SIG-M5 treated with dmso at 0.1 percent for 504 hours (cell line): ENCODE results near the gene PTPRN2.
"Not testable (repeated sequence)": the region's sequence is repeated elsewhere in the genome, so short reads cannot be mapped to it uniquely, and the experiment has no call there.

ENCODE experiments used
- DNase-seq: peaks from one replicate; lab custom pipeline; 2025; ENCODE audit not compliant: unreplicated experiment; lab: John Stamatoyannopoulos, UW

The PTPRN2 gene

GRCh38 chr7:157951300-157952049 is 636.1 kb downstream of the PTPRN2 start:
- no peak for DNase-seq

- no peak for DNase-seq
Measured at GRCh38 chr7:157949711-157950110, 637.9 kb downstream of the PTPRN2 start.

- no peak for DNase-seq
Measured at GRCh38 chr7:157947504-157947903, 640.1 kb downstream of the PTPRN2 start.

- DNase-seq = no peak
Measured at GRCh38 chr7:157946398-157947060, 641.1 kb downstream of the PTPRN2 start.

- no peak for DNase-seq
Measured at GRCh38 chr7:157945401-157945800, 642.2 kb downstream of the PTPRN2 start.

GRCh38 chr7:157944734-157945291 is 642.8 kb downstream of the PTPRN2 start:
- DNase-seq = no peak

GRCh38 chr7:157944051-157944450 is 643.6 kb downstream of the PTPRN2 start:
- no peak for DNase-seq

- DNase-seq = no peak
Measured at GRCh38 chr7:157943561-157943960, 644.1 kb downstream of the PTPRN2 start.

- no peak for DNase-seq
Measured at GRCh38 chr7:157941210-157941609, 646.4 kb downstream of the PTPRN2 start.

GRCh38 chr7:157940497-157940896 is 647.1 kb downstream of the PTPRN2 start:
- no peak for DNase-seq

- DNase-seq = no peak
Measured at GRCh38 chr7:157938211-157938610, 649.4 kb downstream of the PTPRN2 start.

GRCh38 chr7:157937406-157937805 is 650.2 kb downstream of the PTPRN2 start:
- no peak for DNase-seq

- DNase-seq = no peak
Measured at GRCh38 chr7:157936976-157937375, 650.6 kb downstream of the PTPRN2 start.

- DNase-seq = not testable (repeated sequence)
Measured at GRCh38 chr7:157935721-157936120, 651.9 kb downstream of the PTPRN2 start.

- not testable (repeated sequence) for DNase-seq
Measured at GRCh38 chr7:157933219-157934155, 654.1 kb downstream of the PTPRN2 start.

- no peak for DNase-seq
Measured at GRCh38 chr7:157932498-157933218, 655.0 kb downstream of the PTPRN2 start.

- DNase-seq = no peak
Measured at GRCh38 chr7:157930926-157931466, 656.6 kb downstream of the PTPRN2 start.

- DNase-seq = no peak
Measured at GRCh38 chr7:157930441-157930840, 657.2 kb downstream of the PTPRN2 start.

- no peak for DNase-seq
Measured at GRCh38 chr7:157929671-157930070, 658.0 kb downstream of the PTPRN2 start.

- no peak for DNase-seq
Measured at GRCh38 chr7:157928808-157929425, 658.7 kb downstream of the PTPRN2 start.
